Adrenal gland (tissue), 5 donors: ENCODE data around the gene FILIP1.

ENCODE experiments used
- CTCF ChIP-seq, 6 experiments: fragments of 450-650 bp in 4 of 6; fragments of 200-600 bp in 2 of 6; sonication (generic) in 1 of 6; IDR thresholded peaks; 1 replicate in 5 of 6; 2 replicates in 1 of 6; pipeline versions ENCODE4 v1.5.1 to v1.8.0; 2016 to 2021; ENCODE audit warnings: antibody characterized with exemption in 6 of 6, mild to moderate bottlenecking in 2 of 6, moderate library complexity in 1 of 6
- POLR2A ChIP-seq, 2 donors: fragments of 450-650 bp; IDR thresholded peaks; one replicate each; pipeline ENCODE4 v1.6.1; 2017; ENCODE audit warnings: antibody characterized with exemption in 2 of 2, mild to moderate bottlenecking in 2 of 2, moderate library complexity in 1 of 2
- donor health status: DM: no; HTN: no; CAD: no.

GRCh38 chr6:75516757-75517156, 23.2 kb upstream of the FILIP1 start:
- no peak for TF ChIP-seq CTCF (IDR thresholded peaks at IDR 0.05)
- TF ChIP-seq POLR2A (IDR thresholded peaks at IDR 0.05) = no peak
